Stomach (tissue), 9 donors: Measurements from ENCODE around the gene P2RX1. TPM values are rescaled to one million over a fixed set of nuclear protein-coding genes. Genes with fewer than 3 reads are reported as not detected.

Experiments
- DNase-seq, 2 donors: peaks; one replicate each; pipeline versions ENCODE4 v3.0.0 to v3.0.0-alpha.2; 2013 to 2019
- H3K27ac ChIP-seq, 5 donors: fragments of 200-600 bp in 4 of 5; sonication (generic) in 4 of 5; one replicate each; pipeline ENCODE4 v1.5.1; 2013 to 2019; ENCODE audit warnings: mild to moderate bottlenecking in 1 of 5, moderate library complexity in 1 of 5
- H3K27me3 ChIP-seq, 3 donors: fragments of 200-600 bp; sonication (generic); one replicate each; pipeline ENCODE4 v1.5.1; 2017 to 2019; ENCODE audit warnings: mixed run types in 1 of 3
- H3K36me3 ChIP-seq, 4 donors: fragments of 200-600 bp; sonication (generic); 1 replicate in 3 of 4; 2 replicates in 1 of 4; pipeline ENCODE4 v1.5.1; 2016 to 2019
- H3K4me1 ChIP-seq, 4 donors: fragments of 200-600 bp; sonication (generic); one replicate each; pipeline ENCODE4 v1.5.1; 2016 to 2019
- H3K4me3 ChIP-seq, 4 donors: fragments of 200-600 bp; sonication (generic) in 3 of 4; one replicate each; pipeline ENCODE4 v1.5.1; 2016 to 2019; ENCODE audit warnings: mild to moderate bottlenecking in 1 of 4
- H3K9me3 ChIP-seq, 4 donors: fragments of 200-600 bp; sonication (generic); one replicate each; pipeline ENCODE4 v1.5.1; 2016 to 2019
- CTCF ChIP-seq, 7 experiments: fragments of 450-650 bp in 4 of 7; fragments of 200-600 bp in 3 of 7; sonication (generic) in 3 of 7; IDR thresholded peaks; one replicate each; pipeline ENCODE4 v1.5.1; 2016 to 2019; ENCODE audit warnings: antibody characterized with exemption in 7 of 7, control low read depth in 2 of 7, mild to moderate bottlenecking in 1 of 7
- EP300 ChIP-seq: sonication (generic); formaldehyde crosslinking; IDR thresholded peaks from one replicate; pipeline ENCODE4 v1.6.1; 2017; ENCODE audit warnings: antibody characterized with exemption
- POLR2A ChIP-seq, 4 donors: fragments of 450-650 bp; IDR thresholded peaks; one replicate each; pipeline ENCODE4 v1.6.1; 2016; ENCODE audit warnings: antibody characterized with exemption in 4 of 4, control low read depth in 2 of 4, mild to moderate bottlenecking in 1 of 4, moderate library complexity in 1 of 4
- POLR2AphosphoS5 ChIP-seq, 3 donors: sonication (generic); formaldehyde crosslinking; IDR thresholded peaks; one replicate each; pipeline ENCODE4 v1.6.1; 2016; ENCODE audit warnings: antibody characterized with exemption in 3 of 3
- WGBS, 5 donors: extraction: QIAGEN DNeasy Blood & Tissue Kit in 3 of 5; methylation state at CpG; one replicate each; pipeline versions ENCODE4 v1.1.5 to v1.1.7; 2013 to 2018; 5-methylcytosine and 5-hydroxymethylcytosine counted together
- intact Hi-C: fragments of 100-400 bp; cut with DNase I; formaldehyde crosslinking; loops from one replicate; pipeline ENCODE4 v1.15.1; 2023; ENCODE audit warnings: low total_unique reads
- polyA plus RNA-seq, 3 donors: library from polyadenylated mRNA; stranded (reverse); fragments of 200-250 nt; gene quantifications; one replicate each; pipeline ENCODE4 v1.2.3, GENCODE V29; 2013
- total RNA-seq, 5 donors: library from RNA; depleted of rRNA; stranded (reverse); fragments of >200 nt; gene quantifications; one replicate each; pipeline versions ENCODE4 v1.1.0 to v1.2.3, GENCODE V29; 2014 to 2016
- donor health status: healthy with polysubstance abuse.
- donor health status: Bipolar disorder and iron deficiency.
- donor health status: healthy.

The P2RX1 gene
- total and polyA plus RNA-seq, 8 donors, result 0.75 to 13.4 (median 3.0) TPM

DNA sequence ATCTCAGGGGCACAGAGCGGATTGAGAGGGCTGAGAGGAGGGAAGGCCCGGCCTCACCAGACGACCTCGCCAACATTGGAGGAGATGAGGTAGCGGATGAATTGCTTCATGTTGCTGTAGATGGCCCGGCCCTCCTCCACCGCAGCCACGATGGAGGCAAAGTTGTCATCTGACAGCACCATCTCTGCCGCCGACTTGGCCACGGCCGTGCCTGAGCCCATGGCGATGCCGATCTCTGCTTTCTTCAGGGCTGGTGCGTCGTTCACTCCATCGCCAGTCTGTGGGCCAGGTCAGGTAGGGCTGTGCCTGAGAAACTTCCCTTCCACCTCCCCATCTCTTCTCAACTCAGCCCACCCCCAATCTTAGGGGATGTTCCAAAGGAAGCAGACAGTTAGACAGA lies 21.1 kb upstream of the P2RX1 start:
- intact Hi-C loops, result loop anchor here (5.0 kb wide), 1 partner anchor 70 kb away; no protein-coding TSS in a partner anchor
- Histone ChIP-seq H3K9me3 (no peaks in the 10 kb centered on the region), H3K36me3 (peaks cover 24 to 93% (median 75%) of the 10 kb centered on the region in 4 donors), H3K4me3 (no peak overlapping the region), H3K4me1 (peaks cover 0 to 8% (median 7%) of the 10 kb centered on the region in 4 donors), H3K27me3 (no peaks in the 10 kb centered on the region), H3K27ac (no peak overlapping the region)
- no peak for DNase-seq
- TF ChIP-seq CTCF (IDR thresholded peaks at IDR 0.05), result no peak
- TF ChIP-seq POLR2AphosphoS5 (IDR thresholded peaks at IDR 0.05), result no peak
- TF ChIP-seq EP300, result no peak
- no peak for TF ChIP-seq POLR2A (IDR thresholded peaks at IDR 0.05)
- WGBS, 5 donors, result 93 to 98% (median 95%) methylated on average over 14 to 17 of the region's 17 CpGs

- H3K36me3 ChIP-seq, result peaks cover 17 to 83% (median 61%) of the 10 kb centered on the region in 4 donors
- no peak overlapping the region for H3K4me3 ChIP-seq
- intact Hi-C loops, result loop anchor here (5.0 kb wide), 1 partner anchor 71 kb away; no protein-coding TSS in a partner anchor
- WGBS, 5 donors, result 92 to 97% (median 93%) methylated on average over 9 of the region's 9 CpGs
- TF ChIP-seq POLR2A (IDR thresholded peaks at IDR 0.05), result no peak
- TF ChIP-seq EP300, result no peak
- no peak for TF ChIP-seq POLR2AphosphoS5 (IDR thresholded peaks at IDR 0.05)
- TF ChIP-seq CTCF (IDR thresholded peaks at IDR 0.05), result no peak
- H3K4me1 ChIP-seq, result peaks cover 0 to 8% (median 7%) of the 10 kb centered on the region in 4 donors
- H3K27me3 ChIP-seq, result no peaks in the 10 kb centered on the region
- DNase-seq, result no peak
- H3K27ac ChIP-seq, result no peak overlapping the region
- H3K9me3 ChIP-seq, result no peaks in the 10 kb centered on the region
These were observed 19.6 kb upstream of the P2RX1 start for GRCh38 chr17:3935825-3936355.

DNA sequence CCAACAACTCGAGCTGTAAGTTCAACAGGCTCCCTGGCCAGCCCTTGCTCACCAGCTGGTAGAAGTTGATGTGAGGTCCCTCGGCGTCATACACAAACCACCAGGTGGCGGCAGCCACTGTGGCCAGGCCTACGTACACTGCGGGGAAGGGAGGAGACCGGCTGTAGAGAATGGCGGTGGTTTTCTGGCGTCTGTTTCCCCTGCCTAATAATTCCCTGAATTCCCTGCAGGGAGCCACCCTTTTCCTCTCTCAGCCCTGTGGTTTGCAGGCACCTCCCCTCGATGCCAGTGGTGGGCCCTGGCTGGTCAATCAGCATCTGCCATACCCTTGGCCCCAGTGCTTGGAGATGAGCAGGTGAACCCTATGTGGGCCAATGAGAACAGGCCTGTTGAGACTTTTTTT lies 18.9 kb upstream of the P2RX1 start:
- Histone ChIP-seq H3K27me3 (no peaks in the 10 kb centered on the region), H3K4me3 (no peak overlapping the region), H3K9me3 (no peaks in the 10 kb centered on the region), H3K36me3 (peaks cover 11 to 83% (median 59%) of the 10 kb centered on the region in 4 donors), H3K27ac (no peak overlapping the region), H3K4me1 (peaks cover 0 to 8% (median 7%) of the 10 kb centered on the region in 4 donors)
- peak; percentile 87 to 94 for DNase-seq
- no peak for TF ChIP-seq POLR2A (IDR thresholded peaks at IDR 0.05)
- no peak for TF ChIP-seq EP300
- peak in 5 of 7 experiments; percentile 62 to 86 (median 65) for TF ChIP-seq CTCF (IDR thresholded peaks at IDR 0.05)
- peak in 1 of 3 donors; percentile 71 for TF ChIP-seq POLR2AphosphoS5 (IDR thresholded peaks at IDR 0.05)
- intact Hi-C loops, result loop anchor here (5.0 kb wide), 1 partner anchor 72 kb away; no protein-coding TSS in a partner anchor
- 7 to 30% (median 12%) methylated on average over 3 to 10 of the region's 10 CpGs for WGBS, 5 donors

DNA sequence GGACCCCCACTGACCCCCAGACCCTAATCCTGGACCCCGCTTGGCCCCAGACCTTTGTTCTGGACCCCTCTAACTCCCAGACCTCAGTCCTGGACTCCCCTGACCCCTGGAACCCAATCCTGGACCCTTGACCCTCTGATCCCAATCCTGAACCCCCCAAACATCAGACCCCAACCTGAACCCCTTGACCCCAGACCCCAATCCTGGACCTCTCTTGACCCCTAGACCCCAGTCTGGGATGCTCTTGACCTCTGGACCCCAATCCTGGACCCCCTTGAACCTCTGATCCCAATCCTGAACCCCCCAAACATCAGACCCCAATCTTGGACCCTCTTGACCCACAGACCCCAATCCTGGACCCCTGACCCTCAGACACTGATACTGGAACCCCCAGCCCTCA lies 13.5 kb upstream of the P2RX1 start:
- TF ChIP-seq POLR2AphosphoS5 (IDR thresholded peaks at IDR 0.05) (no peak), POLR2A (IDR thresholded peaks at IDR 0.05) (no peak), CTCF (IDR thresholded peaks at IDR 0.05) (no peak), EP300 (no peak)
- no peaks in the 10 kb centered on the region for H3K27me3 ChIP-seq
- no peaks in the 10 kb centered on the region for H3K9me3 ChIP-seq
- intact Hi-C loops, result no loop called here
- 96 to 100% (median 100%) methylated on average over 1 of the region's 1 CpG for WGBS, 5 donors
- peaks cover 5 to 83% (median 62%) of the 10 kb centered on the region in 4 donors for H3K36me3 ChIP-seq
- DNase-seq, result no peak
- peaks cover 0 to 7% (median 5%) of the 10 kb centered on the region in 4 donors for H3K4me1 ChIP-seq
- H3K4me3 ChIP-seq, result no peak overlapping the region
- no peak overlapping the region for H3K27ac ChIP-seq
